ENCODE data around the gene SDS. TPM values are rescaled to one million over a fixed set of nuclear protein-coding genes. Genes with fewer than 3 reads are reported as not detected.
A peak's percentile ranks its signal among the peaks of the same experiment; 100 is the strongest.
"Not testable (repeated sequence)": the region's sequence is repeated elsewhere in the genome, so short reads cannot be mapped to it uniquely, and the experiment has no call there.

SDS gene
- total RNA-seq, 1 experiment from 2014 or later, result not detected

GRCh38 chr12:113358381-113359132, 45.1 kb downstream of the SDS start, which contains the start of gene PLBD2 (continued):
- peak; percentile 34 for TF ChIP-seq YY1 (IDR thresholded peaks at IDR 0.05; ENCODE audit: extremely low read depth, insufficient replicate concordance, low read depth, low read length)
- TF ChIP-seq FOSL1 (IDR thresholded peaks at IDR 0.05; ENCODE audit: low read depth), result no peak
- peak; percentile 69 for TF ChIP-seq SP1 (IDR thresholded peaks at IDR 0.05; ENCODE audit: low read depth)
- no peak for TF ChIP-seq CEBPB (IDR thresholded peaks at IDR 0.05; ENCODE audit: low read depth)

DNA sequence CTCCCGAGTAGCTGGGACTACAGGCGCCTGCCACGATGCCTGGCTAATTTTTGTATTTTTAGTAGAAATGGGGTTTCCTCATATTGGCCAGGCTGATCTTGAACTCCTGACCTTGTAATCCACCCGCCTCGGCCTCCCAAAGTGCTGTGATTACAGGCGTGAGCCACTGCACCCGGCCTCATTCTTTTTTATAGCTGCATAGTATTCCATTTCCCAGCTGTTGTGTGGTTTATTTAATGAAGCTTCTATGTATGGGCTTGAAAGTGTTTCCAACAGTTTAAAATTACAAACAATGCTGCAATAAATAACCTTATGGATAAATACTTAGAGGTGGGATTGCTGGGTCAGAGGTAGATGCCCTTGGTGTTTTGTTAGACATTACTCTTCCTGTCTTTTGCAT, 49.5 kb downstream of the SDS start:
- H3K9me2 ChIP-seq (ENCODE audit: insufficient read depth); intact Hi-C loops (cut with micrococcal nuclease); H3K27me3 ChIP-seq (ENCODE audit: insufficient read depth, low read length); H3K4me2 ChIP-seq (ENCODE audit: low read length); RAD21 ChIA-PET (ENCODE audit: low non-redundant PET in 1 of 2, low total read pairs in 2 of 2, uncharacterized antibody in 2 of 2, unreplicated experiment in 2 of 2); H3K4me3 ChIP-seq (replicated peaks in 1 of 2; ENCODE audit: low read depth in 1 of 2, low read length in 2 of 2); H2AFZ ChIP-seq (ENCODE audit: low read depth, low read length, poor library complexity, severe bottlenecking); H3K79me2 ChIP-seq (ENCODE audit: insufficient read depth, low read length); H3K9me3 ChIP-seq (ENCODE audit: control insufficient read depth in 1 of 2, insufficient read depth in 1 of 2, low read depth in 1 of 2, low read length in 2 of 2); H3K36me3 ChIP-seq (ENCODE audit: control insufficient read depth in 1 of 2, insufficient read depth in 2 of 2, low read length in 2 of 2); H4K20me1 ChIP-seq (ENCODE audit: insufficient read depth); H3K9ac ChIP-seq (ENCODE audit: low read length); CTCF ChIA-PET; H3K27ac ChIP-seq (ENCODE audit: low read depth, low read length); POLR2A ChIA-PET; DNase-seq (ENCODE audit: low read depth, low spot score); BruUV-seq (replicated peaks); ATAC-seq: not testable (repeated sequence)
- H3K4me1 ChIP-seq (ENCODE audit: control insufficient read depth in 1 of 2, insufficient read depth in 2 of 2, low read length in 2 of 2), result peaks cover 6 to 16% of the 10 kb centered on the region in 2 experiments

DNA sequence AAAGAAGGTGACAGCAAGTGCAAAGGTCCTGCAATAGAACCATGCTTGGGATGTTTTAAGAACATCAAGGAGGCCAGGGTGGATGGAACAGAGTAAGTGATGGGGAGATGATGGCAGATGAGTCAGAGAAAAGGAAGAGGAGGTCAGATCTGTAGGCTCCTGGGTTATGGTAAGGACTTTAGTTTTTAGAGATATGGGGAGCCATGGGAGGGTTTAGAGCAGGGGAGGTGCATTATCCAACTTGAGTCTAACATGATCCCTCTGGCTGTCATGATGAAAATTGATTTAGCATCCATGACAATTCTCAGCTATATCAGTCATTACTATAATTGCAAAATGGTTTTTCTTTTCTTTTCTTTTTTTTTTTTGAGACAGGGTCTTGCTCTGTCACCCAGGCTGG, 52.6 kb downstream of the SDS start:
- H3K27ac ChIP-seq (ENCODE audit: low read depth, low read length), result no peak overlapping the region
- DNase-seq (ENCODE audit: low read depth, low spot score) (no peak), ATAC-seq (no peak)
- intact Hi-C loops (cut with micrococcal nuclease), result no loop called here
- BruUV-seq (replicated peaks), result no TSS peak
- H3K27me3 ChIP-seq (ENCODE audit: insufficient read depth, low read length), result no peaks in the 10 kb centered on the region
- no peak overlapping the region for H3K4me3 ChIP-seq (replicated peaks in 1 of 2; ENCODE audit: low read depth in 1 of 2, low read length in 2 of 2)
- H3K36me3 ChIP-seq (ENCODE audit: control insufficient read depth in 1 of 2, insufficient read depth in 2 of 2, low read length in 2 of 2), result no peaks in the 10 kb centered on the region
- H2AFZ ChIP-seq (ENCODE audit: low read depth, low read length, poor library complexity, severe bottlenecking), result no peak overlapping the region
- no peaks in the 10 kb centered on the region for H3K9me3 ChIP-seq (ENCODE audit: control insufficient read depth in 1 of 2, insufficient read depth in 1 of 2, low read depth in 1 of 2, low read length in 2 of 2)
- no peaks in the 10 kb centered on the region for H4K20me1 ChIP-seq (ENCODE audit: insufficient read depth)
- RAD21 ChIA-PET (ENCODE audit: low non-redundant PET in 1 of 2, low total read pairs in 2 of 2, uncharacterized antibody in 2 of 2, unreplicated experiment in 2 of 2), result no interaction called here
- no peak overlapping the region for H3K4me2 ChIP-seq (ENCODE audit: low read length)
- no peaks in the 10 kb centered on the region for H3K79me2 ChIP-seq (ENCODE audit: insufficient read depth, low read length)
- CTCF ChIA-PET, result interaction anchor here (0.6 kb wide), 1 partner anchor 20 kb away, joined by 3 read pairs; no protein-coding TSS in a partner anchor
- H3K9ac ChIP-seq (ENCODE audit: low read length), result no peak overlapping the region
- POLR2A ChIA-PET, result interaction anchor here (1.2 kb wide), 1 partner anchor 16 kb away, joined by 3 read pairs; the partner anchor contains the start of gene SLC8B1
- H3K9me2 ChIP-seq (ENCODE audit: insufficient read depth), result no peaks in the 10 kb centered on the region
- no peaks in the 10 kb centered on the region for H3K4me1 ChIP-seq (ENCODE audit: control insufficient read depth in 1 of 2, insufficient read depth in 2 of 2, low read length in 2 of 2)
- no peak for TF ChIP-seq JUND (IDR thresholded peaks at IDR 0.05)
- no peak for TF ChIP-seq CEBPB (IDR thresholded peaks at IDR 0.05; ENCODE audit: low read depth)
- TF ChIP-seq, protein P1, sequence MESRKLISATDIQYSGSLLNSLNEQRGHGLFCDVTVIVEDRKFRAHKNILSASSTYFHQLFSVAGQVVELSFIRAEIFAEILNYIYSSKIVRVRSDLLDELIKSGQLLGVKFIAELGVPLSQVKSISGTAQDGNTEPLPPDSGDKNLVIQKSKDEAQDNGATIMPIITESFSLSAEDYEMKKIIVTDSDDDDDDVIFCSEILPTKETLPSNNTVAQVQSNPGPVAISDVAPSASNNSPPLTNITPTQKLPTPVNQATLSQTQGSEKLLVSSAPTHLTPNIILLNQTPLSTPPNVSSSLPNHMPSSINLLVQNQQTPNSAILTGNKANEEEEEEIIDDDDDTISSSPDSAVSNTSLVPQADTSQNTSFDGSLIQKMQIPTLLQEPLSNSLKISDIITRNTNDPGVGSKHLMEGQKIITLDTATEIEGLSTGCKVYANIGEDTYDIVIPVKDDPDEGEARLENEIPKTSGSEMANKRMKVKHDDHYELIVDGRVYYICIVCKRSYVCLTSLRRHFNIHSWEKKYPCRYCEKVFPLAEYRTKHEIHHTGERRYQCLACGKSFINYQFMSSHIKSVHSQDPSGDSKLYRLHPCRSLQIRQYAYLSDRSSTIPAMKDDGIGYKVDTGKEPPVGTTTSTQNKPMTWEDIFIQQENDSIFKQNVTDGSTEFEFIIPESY (IDR thresholded peaks at IDR 0.05; ENCODE audit: extremely low read depth, insufficient replicate concordance, low read length), result no peak
- TF ChIP-seq POLR2AphosphoS5 (IDR thresholded peaks at IDR 0.05; ENCODE audit: low read depth, low read length), result no peak
- no peak for TF ChIP-seq YY1 (IDR thresholded peaks at IDR 0.05; ENCODE audit: extremely low read depth, insufficient replicate concordance, low read depth, low read length)
- TF ChIP-seq, protein P2, sequence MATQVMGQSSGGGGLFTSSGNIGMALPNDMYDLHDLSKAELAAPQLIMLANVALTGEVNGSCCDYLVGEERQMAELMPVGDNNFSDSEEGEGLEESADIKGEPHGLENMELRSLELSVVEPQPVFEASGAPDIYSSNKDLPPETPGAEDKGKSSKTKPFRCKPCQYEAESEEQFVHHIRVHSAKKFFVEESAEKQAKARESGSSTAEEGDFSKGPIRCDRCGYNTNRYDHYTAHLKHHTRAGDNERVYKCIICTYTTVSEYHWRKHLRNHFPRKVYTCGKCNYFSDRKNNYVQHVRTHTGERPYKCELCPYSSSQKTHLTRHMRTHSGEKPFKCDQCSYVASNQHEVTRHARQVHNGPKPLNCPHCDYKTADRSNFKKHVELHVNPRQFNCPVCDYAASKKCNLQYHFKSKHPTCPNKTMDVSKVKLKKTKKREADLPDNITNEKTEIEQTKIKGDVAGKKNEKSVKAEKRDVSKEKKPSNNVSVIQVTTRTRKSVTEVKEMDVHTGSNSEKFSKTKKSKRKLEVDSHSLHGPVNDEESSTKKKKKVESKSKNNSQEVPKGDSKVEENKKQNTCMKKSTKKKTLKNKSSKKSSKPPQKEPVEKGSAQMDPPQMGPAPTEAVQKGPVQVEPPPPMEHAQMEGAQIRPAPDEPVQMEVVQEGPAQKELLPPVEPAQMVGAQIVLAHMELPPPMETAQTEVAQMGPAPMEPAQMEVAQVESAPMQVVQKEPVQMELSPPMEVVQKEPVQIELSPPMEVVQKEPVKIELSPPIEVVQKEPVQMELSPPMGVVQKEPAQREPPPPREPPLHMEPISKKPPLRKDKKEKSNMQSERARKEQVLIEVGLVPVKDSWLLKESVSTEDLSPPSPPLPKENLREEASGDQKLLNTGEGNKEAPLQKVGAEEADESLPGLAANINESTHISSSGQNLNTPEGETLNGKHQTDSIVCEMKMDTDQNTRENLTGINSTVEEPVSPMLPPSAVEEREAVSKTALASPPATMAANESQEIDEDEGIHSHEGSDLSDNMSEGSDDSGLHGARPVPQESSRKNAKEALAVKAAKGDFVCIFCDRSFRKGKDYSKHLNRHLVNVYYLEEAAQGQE (IDR thresholded peaks at IDR 0.05; ENCODE audit: low read depth), result no peak
- no peak for TF ChIP-seq ELF1 (IDR thresholded peaks at IDR 0.05; ENCODE audit: borderline replicate concordance, low read depth)
- no peak for TF ChIP-seq SRF (IDR thresholded peaks at IDR 0.05; ENCODE audit: low read depth)

All from HCT116 (cell line).